Mucosa of descending colon (tissue), 3 donors: ENCODE measurements around the gene HMCN2. TPM values are rescaled to one million over a fixed set of nuclear protein-coding genes. Genes with fewer than 3 reads are reported as not detected.

ENCODE experiments used
- ATAC-seq: fragments of 200-7000 bp; cut with Tn5 transposase; one replicate; pipeline ENCODE4 v1.9.1; 2020; ENCODE audit warnings: mild to moderate bottlenecking, moderate library complexity
- DNase-seq, 3 donors: peaks; one replicate each; pipeline ENCODE4 v3.0.0-alpha.2; 2020
- H3K36me3 ChIP-seq: fragments of 200-600 bp; one replicate; pipeline ENCODE4 v1.8.0; 2021; ENCODE audit warnings: low read depth, mild to moderate bottlenecking
- H3K4me1 ChIP-seq: fragments of 200-600 bp; one replicate; pipeline ENCODE4 v1.8.0; 2021; ENCODE audit warnings: low read depth, mild to moderate bottlenecking
- H3K4me3 ChIP-seq: fragments of 200-600 bp; one replicate; pipeline ENCODE4 v1.8.0; 2021; ENCODE audit warnings: mild to moderate bottlenecking
- H3K9me3 ChIP-seq: fragments of 200-600 bp; one replicate; pipeline ENCODE4 v1.8.0; 2021; ENCODE audit warnings: mild to moderate bottlenecking
- CTCF ChIP-seq: fragments of 200-600 bp; IDR thresholded peaks from one replicate; pipeline ENCODE4 v1.8.0; 2022; ENCODE audit warnings: antibody characterized with exemption, mild to moderate bottlenecking
- intact Hi-C, 2 donors: fragments of 100-400 bp; cut with DNase I in 1 of 2; cut with micrococcal nuclease in 1 of 2; formaldehyde crosslinking; loops; one replicate each; pipeline versions ENCODE4 v1.11.0 to v1.11.1; 2022; cut with DNase I, micrococcal nuclease
- total RNA-seq, 3 donors: library from RNA; stranded (reverse); fragmentation: NEBNext Ultra II Directional in 2 of 3; extraction: Animal tissue kit (Norgen Biotek cat#: 25700) in 2 of 3; gene quantifications; one replicate each; pipeline versions ENCODE4 v1.2.1 to v1.2.4, GENCODE V29; 2021 to 2023
- donor health status: DM: no; HTN: no; CAD: no; lungs with moderate emphysema.
- donor health status: DM: no; HTN: no; CAD: no.
- donor health status: DM: no; HTN: yes; CAD: no.

HMCN2 gene
- total RNA-seq, 3 donors from 2014 or later = 28.1 to 40.5 (median 33.2) TPM

- TF ChIP-seq CTCF = no peak
- Histone ChIP-seq H3K4me3 (no peak overlapping the region), H3K4me1 (peaks cover 6% of the 10 kb centered on the region), H3K36me3 (no peaks in the 10 kb centered on the region), H3K9me3 (no peaks in the 10 kb centered on the region)
- DNase-seq = no peak
- intact Hi-C loops = loop anchor here in 1 of 2 donors (5.0 kb wide), 1 partner anchor 78 kb away; no protein-coding TSS in a partner anchor
- ATAC-seq = no peak
These were observed 878 bp upstream of the HMCN2 start for GRCh38 chr9:130264414-130265350.

GRCh38 chr9:130266236-130267098 lies 907 bp downstream of the HMCN2 start:
- no peaks in the 10 kb centered on the region for H3K9me3 ChIP-seq
- DNase-seq = no peak

GRCh38 chr9:130267930-130268329 lies 2.4 kb downstream of the HMCN2 start:
- ATAC-seq = no peak
- DNase-seq = no peak
- intact Hi-C loops = no loop called here
- Histone ChIP-seq H3K36me3 (no peaks in the 10 kb centered on the region), H3K9me3 (no peaks in the 10 kb centered on the region), H3K4me3 (no peak overlapping the region), H3K4me1 (peaks cover 6% of the 10 kb centered on the region)
- TF ChIP-seq CTCF = no peak

More at GRCh38 chr9:130266236-130267098, 907 bp downstream of the HMCN2 start:
- TF ChIP-seq CTCF = no peak
- Histone ChIP-seq H3K4me3 (no peak overlapping the region), H3K4me1 (peaks cover 6% of the 10 kb centered on the region), H3K36me3 (no peaks in the 10 kb centered on the region)
- ATAC-seq = peak; percentile 10
- intact Hi-C loops = no loop called here

GRCh38 chr9:130268521-130269211 lies 3.1 kb downstream of the HMCN2 start:
- peaks cover 6% of the 10 kb centered on the region for H3K4me1 ChIP-seq
- H3K9me3 ChIP-seq = no peaks in the 10 kb centered on the region
- intact Hi-C loops = no loop called here
- ATAC-seq = no peak
- H3K4me3 ChIP-seq = no peak overlapping the region
- no peak for TF ChIP-seq CTCF
- DNase-seq = no peak
- H3K36me3 ChIP-seq = no peaks in the 10 kb centered on the region

- DNase-seq (no peak), ATAC-seq (no peak)
- intact Hi-C loops = no loop called here
- TF ChIP-seq CTCF = no peak
- Histone ChIP-seq H3K36me3 (no peaks in the 10 kb centered on the region), H3K4me3 (no peak overlapping the region), H3K4me1 (no peaks in the 10 kb centered on the region), H3K9me3 (no peaks in the 10 kb centered on the region)
These were observed 5.9 kb downstream of the HMCN2 start for GRCh38 chr9:130271473-130271872.
